ENCODE measurements around the gene EYS. TPM values are rescaled to one million over a fixed set of nuclear protein-coding genes. Genes with fewer than 3 reads are reported as not detected.

Gene EYS
- total RNA-seq, 1 experiment from 2014 or later = not detected

DNA sequence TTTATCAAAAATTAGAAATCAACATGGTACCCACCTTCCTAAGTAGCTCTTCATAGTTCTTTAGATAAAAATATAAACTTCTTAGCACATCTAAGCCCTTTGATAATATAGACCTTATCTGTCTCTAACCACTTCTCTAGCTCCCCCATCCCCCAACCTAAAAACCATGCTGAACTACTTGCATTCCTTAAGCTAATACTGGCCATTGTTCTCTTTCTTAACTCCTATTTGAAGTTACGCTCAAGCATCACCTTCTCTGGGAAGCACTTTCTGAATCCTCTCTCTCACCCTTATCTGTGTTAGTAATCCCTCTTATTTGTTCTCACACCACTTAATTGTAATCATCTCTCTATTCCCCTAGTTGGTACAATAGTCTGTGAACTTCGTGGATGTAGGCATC lies 1918.5 kb downstream of the EYS start:
- Histone ChIP-seq H3K23ac (ENCODE audit: insufficient read length, low read depth, low read length) (no peak overlapping the region), H3K79me2 (ENCODE audit: insufficient read depth, low read length) (no peaks in the 10 kb centered on the region), H2BK12ac (ENCODE audit: insufficient read length, low read depth, low read length) (no peak overlapping the region), H3K27ac (ENCODE audit: insufficient read length, low read depth, low read length) (no peak overlapping the region), H3K56ac (ENCODE audit: insufficient read length, low read depth, low read length) (no peak overlapping the region), H4K20me1 (ENCODE audit: control insufficient read depth, insufficient read depth, insufficient read length) (no peaks in the 10 kb centered on the region), H3K14ac (ENCODE audit: insufficient read depth, low read length) (no peak overlapping the region), H3K4me1 (ENCODE audit: insufficient read depth, low read length) (no peaks in the 10 kb centered on the region; the same call in 1 of the 2 replicates), H4K5ac (ENCODE audit: insufficient read length, low read depth, low read length) (no peak overlapping the region), H3K4me2 (ENCODE audit: insufficient read depth, insufficient read length, low read length) (no peak overlapping the region), H2BK5ac (ENCODE audit: insufficient read length, low read length) (no peak overlapping the region), H3K79me1 (ENCODE audit: insufficient read depth, low read depth, low read length, poor library complexity, severe bottlenecking) (no peaks in the 10 kb centered on the region), H4K8ac (replicated peaks; ENCODE audit: insufficient read length, low read depth, low read length) (no peak overlapping the region), H3T11ph (ENCODE audit: low read length) (no peak overlapping the region), H2BK20ac (ENCODE audit: low read depth, low read length, poor library complexity, severe bottlenecking) (no peak overlapping the region), H3K18ac (ENCODE audit: insufficient read length, low read depth, low read length) (no peak overlapping the region), H3K23me2 (ENCODE audit: insufficient read length, low read depth, low read length, poor library complexity, severe bottlenecking) (no peaks in the 10 kb centered on the region), H2BK120ac (ENCODE audit: low read depth, low read length, poor library complexity, severe bottlenecking) (no peak overlapping the region), H3K9me3 (ENCODE audit: control insufficient read depth, low read depth, low read length) (no peaks in the 10 kb centered on the region), H2AK5ac (ENCODE audit: insufficient read length, low read length) (no peak overlapping the region), H2AFZ (ENCODE audit: low read length) (no peak overlapping the region), H4K91ac (ENCODE audit: insufficient read length, low read depth, low read length) (no peak overlapping the region), H3K4ac (ENCODE audit: low read depth, low read length) (no peak overlapping the region), H3K9ac (ENCODE audit: extremely low read depth, insufficient read length, low read length) (no peak overlapping the region), H3K27me3 (ENCODE audit: insufficient read depth, low read length) (no peaks in the 10 kb centered on the region), H2BK15ac (ENCODE audit: low read depth, low read length) (no peak overlapping the region)
- no peaks in the 10 kb centered on the region for H3K36me3 Mint-ChIP-seq (ENCODE audit: insufficient read depth in 1 of 3, low read depth in 3 of 3)
- no peak for DNase-seq
- no CpG with 5 or more reads among the region's 2 CpGs for WGBS (ENCODE audit: extremely low coverage, insufficient read length, low lambda C conversion rate)
- peaks cover 6 to 12% of the 10 kb centered on the region in 2 experiments for H3K4me1 Mint-ChIP-seq
- no peaks in the 10 kb centered on the region for H3K27me3 Mint-ChIP-seq (ENCODE audit: low read depth)
- no peak overlapping the region for H3K27ac Mint-ChIP-seq
- TF ChIP-seq CTCF (conservative IDR thresholded peaks at IDR 0.05) = no peak
- no peak overlapping the region for H3K4me3 Mint-ChIP-seq
- H3K9me3 Mint-ChIP-seq = no peaks in the 10 kb centered on the region; a peak in 1 of 5 replicates
